Colonic mucosa (tissue), 4 donors: ENCODE measurements around the gene DNMT3B. TPM values are rescaled to one million over a fixed set of nuclear protein-coding genes. Genes with fewer than 3 reads are reported as not detected.

Experiments
- DNase-seq: peaks from one replicate; pipeline ENCODE4 v3.0.0-alpha.2; 2020
- H3K27ac ChIP-seq: fragments of 200-600 bp; one replicate; pipeline ENCODE4 v1.8.0; 2021
- H3K27me3 ChIP-seq: fragments of 200-600 bp; one replicate; pipeline ENCODE4 v1.8.0; 2021
- H3K36me3 ChIP-seq: fragments of 200-600 bp; one replicate; pipeline ENCODE4 v1.8.0; 2021
- H3K4me1 ChIP-seq: fragments of 200-600 bp; one replicate; pipeline ENCODE4 v1.8.0; 2021; ENCODE audit warnings: mild to moderate bottlenecking
- H3K4me3 ChIP-seq: fragments of 200-600 bp; one replicate; pipeline ENCODE4 v1.8.0; 2021
- H3K9ac ChIP-seq, 2 donors: one replicate each; pipeline ENCODE4 v1.7.0; 2013; ENCODE audit warnings: control low read depth in 2 of 2, low read depth in 2 of 2, low read length in 2 of 2
- H3K9me3 ChIP-seq: fragments of 200-600 bp; one replicate; pipeline ENCODE4 v1.8.0; 2021
- intact Hi-C: fragments of 100-400 bp; cut with DNase I; formaldehyde crosslinking; loops from one replicate; pipeline ENCODE4 v1.14.1; 2022
- total RNA-seq, 2 donors: library from RNA; stranded (reverse); fragmentation: NEBNext Ultra II Directional in 1 of 2; extraction: Animal tissue kit (Norgen Biotek cat#: 25700) in 1 of 2; gene quantifications; one replicate each; pipeline ENCODE4 v1.2.1, GENCODE V29; 2021
- TF ChIP-seq, protein P1 (sequence below): fragments of 200-600 bp; IDR thresholded peaks from one replicate; pipeline ENCODE4 v1.8.0; 2022; ENCODE audit warnings: antibody characterized with exemption, mild to moderate bottlenecking
- donor health status: healthy.
- donor health status: DM: no; HTN: no; CAD: no.
- donor health status: DM: no; HTN: no; CAD: no.

DNMT3B gene
- total RNA-seq, 2 donors from 2014 or later: 0.80 to 3.3 TPM

DNA sequence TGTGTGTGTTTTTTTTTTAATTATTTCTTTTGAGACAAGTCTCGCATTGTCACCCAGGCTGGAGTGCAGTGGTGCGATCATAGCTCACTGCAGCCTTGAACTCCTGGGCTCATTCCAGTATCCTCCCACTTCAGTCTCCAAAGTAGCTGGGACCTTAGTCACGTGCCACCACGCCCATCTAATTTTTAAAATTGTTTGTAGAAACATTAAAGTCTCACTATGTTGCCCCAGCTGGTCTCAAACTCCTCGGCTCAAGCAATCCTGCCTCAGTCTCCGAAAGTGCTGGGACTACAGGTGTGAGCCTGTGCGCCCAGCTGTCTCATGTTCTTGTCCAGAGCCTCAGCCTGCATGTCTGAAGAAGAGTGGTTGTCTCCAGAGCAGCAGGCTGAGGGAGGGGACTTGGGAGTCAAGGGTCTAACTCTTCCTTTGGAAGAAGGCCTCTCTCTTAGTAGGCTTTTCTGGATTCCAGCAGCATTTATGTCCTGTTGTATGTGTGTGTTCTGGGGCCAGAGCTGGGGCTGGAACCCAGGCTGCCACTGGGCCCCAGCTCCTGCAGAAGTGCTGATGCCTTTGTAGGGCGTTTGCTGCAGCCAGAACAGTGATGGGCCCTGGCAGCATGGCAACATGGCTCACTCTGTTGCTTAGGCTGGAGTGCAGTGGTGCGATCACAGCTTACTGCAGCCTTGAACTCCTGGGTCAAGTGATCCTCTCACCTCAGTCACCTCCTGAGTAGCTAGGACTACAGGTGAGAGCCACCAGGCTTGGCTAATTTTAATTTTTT, 5.4 kb downstream of the DNMT3B start:
- Histone ChIP-seq H3K9ac (no peak overlapping the region), H3K27ac (no peak overlapping the region), H3K4me3 (no peak overlapping the region), H3K27me3 (no peaks in the 10 kb centered on the region), H3K36me3 (no peaks in the 10 kb centered on the region), H3K9me3 (no peaks in the 10 kb centered on the region), H3K4me1 (peaks cover 5% of the 10 kb centered on the region)
- TF ChIP-seq, protein P1, sequence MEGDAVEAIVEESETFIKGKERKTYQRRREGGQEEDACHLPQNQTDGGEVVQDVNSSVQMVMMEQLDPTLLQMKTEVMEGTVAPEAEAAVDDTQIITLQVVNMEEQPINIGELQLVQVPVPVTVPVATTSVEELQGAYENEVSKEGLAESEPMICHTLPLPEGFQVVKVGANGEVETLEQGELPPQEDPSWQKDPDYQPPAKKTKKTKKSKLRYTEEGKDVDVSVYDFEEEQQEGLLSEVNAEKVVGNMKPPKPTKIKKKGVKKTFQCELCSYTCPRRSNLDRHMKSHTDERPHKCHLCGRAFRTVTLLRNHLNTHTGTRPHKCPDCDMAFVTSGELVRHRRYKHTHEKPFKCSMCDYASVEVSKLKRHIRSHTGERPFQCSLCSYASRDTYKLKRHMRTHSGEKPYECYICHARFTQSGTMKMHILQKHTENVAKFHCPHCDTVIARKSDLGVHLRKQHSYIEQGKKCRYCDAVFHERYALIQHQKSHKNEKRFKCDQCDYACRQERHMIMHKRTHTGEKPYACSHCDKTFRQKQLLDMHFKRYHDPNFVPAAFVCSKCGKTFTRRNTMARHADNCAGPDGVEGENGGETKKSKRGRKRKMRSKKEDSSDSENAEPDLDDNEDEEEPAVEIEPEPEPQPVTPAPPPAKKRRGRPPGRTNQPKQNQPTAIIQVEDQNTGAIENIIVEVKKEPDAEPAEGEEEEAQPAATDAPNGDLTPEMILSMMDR: no peak
- DNase-seq: no peak
- intact Hi-C loops: no loop called here

DNA sequence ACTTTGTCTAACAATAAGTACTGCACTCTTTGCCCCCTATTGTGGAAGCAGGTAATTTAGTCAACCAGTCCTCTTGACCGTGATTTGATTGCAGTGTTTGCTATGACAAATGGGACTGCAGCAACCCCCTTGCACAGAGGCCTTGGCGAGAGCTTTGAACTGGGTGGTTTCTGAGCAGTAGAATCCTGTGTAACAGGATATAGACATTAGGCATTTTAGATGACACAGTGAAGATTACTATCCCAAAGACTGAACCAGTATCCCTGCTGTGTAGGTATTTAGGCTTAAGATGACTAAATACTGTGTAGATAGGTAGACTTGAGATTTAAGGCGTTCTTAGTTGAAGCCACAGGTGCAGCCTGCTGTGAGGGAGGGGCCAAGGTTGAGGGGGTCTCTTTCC, 9.9 kb downstream of the DNMT3B start:
- H3K27ac ChIP-seq: no peak overlapping the region
- no peak for DNase-seq
- H3K9me3 ChIP-seq: no peaks in the 10 kb centered on the region
- H3K27me3 ChIP-seq: no peaks in the 10 kb centered on the region
- no peak overlapping the region for H3K4me3 ChIP-seq
- TF ChIP-seq, protein P1: no peak
- no peak overlapping the region for H3K9ac ChIP-seq
- intact Hi-C loops: loop anchor here (10.0 kb wide), 1 partner anchor 247 kb away; no protein-coding TSS in a partner anchor
- no peaks in the 10 kb centered on the region for H3K36me3 ChIP-seq
- no peaks in the 10 kb centered on the region for H3K4me1 ChIP-seq

DNA sequence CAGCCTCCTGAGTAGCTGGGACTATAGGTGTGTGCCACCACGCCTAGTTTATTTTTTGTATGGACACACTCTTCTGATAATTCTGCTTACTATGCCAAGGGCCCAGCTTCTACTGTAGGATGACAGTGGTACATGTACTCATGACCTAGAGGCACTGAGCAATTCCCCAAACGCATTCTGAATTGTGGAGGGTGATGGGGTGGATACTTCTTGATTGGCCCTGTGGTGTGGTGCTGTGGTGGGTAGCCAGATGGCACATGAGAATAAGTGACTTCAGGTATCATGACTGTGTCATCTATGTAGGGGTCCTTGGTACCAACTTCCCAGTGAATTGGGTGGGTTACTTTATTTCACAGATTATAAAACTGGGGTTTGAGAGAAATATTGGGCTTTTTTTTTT, 11.0 kb downstream of the DNMT3B start:
- Histone ChIP-seq H3K9ac (no peak overlapping the region), H3K36me3 (no peaks in the 10 kb centered on the region), H3K4me3 (no peak overlapping the region), H3K9me3 (no peaks in the 10 kb centered on the region), H3K4me1 (no peaks in the 10 kb centered on the region), H3K27ac (no peak overlapping the region), H3K27me3 (no peaks in the 10 kb centered on the region)
- TF ChIP-seq, protein P1: no peak
- DNase-seq: no peak
- intact Hi-C loops: loop anchor here (10.0 kb wide), 1 partner anchor 248 kb away; no protein-coding TSS in a partner anchor

DNA sequence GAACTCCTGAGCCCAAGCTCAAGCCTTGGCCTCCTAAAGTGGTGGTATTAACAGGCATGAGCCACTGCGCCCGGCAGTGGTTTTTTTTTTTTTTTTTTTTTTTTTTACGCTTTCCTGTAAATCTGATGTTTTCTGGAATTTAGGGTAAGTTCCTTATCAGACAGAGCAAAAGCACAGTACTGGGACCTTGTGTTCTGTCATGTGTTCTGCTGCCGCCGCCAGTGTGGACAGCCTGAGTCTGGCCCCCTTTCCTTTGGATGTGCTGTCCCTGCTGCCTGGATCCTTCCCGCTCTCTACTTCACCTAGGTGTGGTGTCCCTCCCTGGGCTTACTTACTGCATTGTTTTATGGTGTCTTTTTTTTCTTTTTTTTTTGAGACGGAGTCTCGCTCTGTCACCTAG, 11.7 kb downstream of the DNMT3B start:
- DNase-seq: no peak
- no peaks in the 10 kb centered on the region for H3K36me3 ChIP-seq
- TF ChIP-seq, protein P1: no peak
- no peaks in the 10 kb centered on the region for H3K4me1 ChIP-seq
- intact Hi-C loops: loop anchor here (10.0 kb wide), 1 partner anchor 249 kb away; no protein-coding TSS in a partner anchor
- no peak overlapping the region for H3K27ac ChIP-seq
- H3K27me3 ChIP-seq: no peaks in the 10 kb centered on the region
- no peak overlapping the region for H3K9ac ChIP-seq
- no peaks in the 10 kb centered on the region for H3K9me3 ChIP-seq
- no peak overlapping the region for H3K4me3 ChIP-seq

DNA sequence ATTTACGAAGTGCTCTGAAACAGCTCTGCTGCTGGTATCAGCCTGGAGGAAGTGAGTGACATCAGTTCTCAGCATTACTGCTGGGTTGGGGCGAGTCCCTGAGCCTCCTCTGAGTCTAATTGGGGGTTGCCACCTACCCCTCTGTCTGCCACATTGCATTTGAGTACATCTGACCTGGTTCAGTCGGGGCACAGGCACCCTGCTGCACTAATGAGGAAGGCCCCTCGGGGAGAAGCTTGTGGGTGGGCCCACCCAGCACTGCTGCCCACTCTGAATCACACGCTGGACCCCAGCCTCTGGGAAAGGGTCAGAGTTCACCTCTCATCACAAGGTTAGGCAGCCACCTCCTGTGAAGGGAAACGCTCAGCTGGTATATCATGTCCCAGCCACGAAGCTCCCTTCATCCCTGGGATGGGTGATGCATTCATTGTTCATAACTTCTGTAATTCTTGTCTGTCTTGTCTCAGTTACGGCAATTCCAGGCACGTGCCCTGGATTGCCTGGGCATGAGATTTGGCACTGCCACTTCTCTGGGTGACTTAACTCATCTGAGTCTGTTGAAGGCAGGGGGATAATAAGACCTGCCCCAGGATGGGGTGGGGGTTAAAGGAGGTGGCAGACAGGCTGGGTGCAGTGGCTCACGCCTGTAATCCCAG, 13.3 kb downstream of the DNMT3B start:
- intact Hi-C loops: loop anchor here (10.0 kb wide), 1 partner anchor 251 kb away; no protein-coding TSS in a partner anchor
- H3K4me1 ChIP-seq: no peaks in the 10 kb centered on the region
- H3K27ac ChIP-seq: no peak overlapping the region
- H3K27me3 ChIP-seq: no peaks in the 10 kb centered on the region
- DNase-seq: no peak
- no peaks in the 10 kb centered on the region for H3K9me3 ChIP-seq
- no peaks in the 10 kb centered on the region for H3K36me3 ChIP-seq
- H3K9ac ChIP-seq: no peak overlapping the region
- H3K4me3 ChIP-seq: no peak overlapping the region
- TF ChIP-seq, protein P1: no peak
